ENCODE data around the gene MAP2K5.
"Not testable (repeated sequence)": the region's sequence is repeated elsewhere in the genome, so short reads cannot be mapped to it uniquely, and the experiment has no call there.

MAP2K5 gene

GRCh38 chr15:67672834-67673233 lies 130.3 kb downstream of the MAP2K5 start:
- DNase-seq (ENCODE audit: low read depth in 2 of 2) = not testable (repeated sequence)

DNA sequence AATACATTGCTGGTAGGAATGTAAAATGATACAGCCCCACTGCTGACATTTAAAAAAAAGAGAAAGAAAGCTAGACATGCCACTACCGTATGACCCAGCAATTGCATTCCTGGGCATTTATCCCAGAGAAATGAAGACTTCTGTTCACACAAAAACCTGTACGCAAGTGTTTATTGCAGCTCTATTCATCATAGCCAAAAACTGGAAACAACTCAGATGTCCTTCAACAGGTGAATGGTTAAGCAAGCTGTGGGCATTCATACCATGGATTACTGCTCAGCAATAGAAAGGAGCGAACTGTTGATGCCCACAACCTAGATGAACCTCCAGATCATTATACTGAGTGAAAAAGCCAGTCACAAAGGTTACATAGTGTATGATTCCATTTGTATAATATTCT lies 132.5 kb downstream of the MAP2K5 start:
- DNase-seq (ENCODE audit: low read depth in 2 of 2) = no peak

- no peak for DNase-seq (ENCODE audit: low read depth in 2 of 2)
Observed at GRCh38 chr15:67678089-67678488, 135.6 kb downstream of the MAP2K5 start.

- no peak for DNase-seq (ENCODE audit: low read depth in 2 of 2)
Observed at GRCh38 chr15:67678993-67679392, 136.5 kb downstream of the MAP2K5 start.

DNA sequence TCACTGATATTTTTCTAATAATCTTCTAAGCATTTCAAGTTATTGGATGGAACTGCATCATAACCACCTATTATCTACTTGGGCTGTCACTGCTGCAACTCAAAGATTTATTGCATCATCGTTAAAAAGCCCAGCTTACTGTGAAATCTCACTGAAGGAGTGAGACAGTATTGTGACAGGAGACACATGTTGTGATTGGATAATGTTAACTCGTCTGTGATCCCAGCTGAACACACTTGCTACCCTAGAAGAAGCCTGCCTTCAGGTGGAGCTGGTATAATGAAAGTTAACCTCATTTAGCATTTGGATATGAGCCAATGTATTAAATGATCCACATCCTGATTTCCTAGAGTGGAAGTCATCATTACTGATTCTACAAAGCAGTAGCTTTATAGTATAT lies 138.1 kb downstream of the MAP2K5 start:
- no peak for DNase-seq (ENCODE audit: low read depth in 2 of 2)

DNA sequence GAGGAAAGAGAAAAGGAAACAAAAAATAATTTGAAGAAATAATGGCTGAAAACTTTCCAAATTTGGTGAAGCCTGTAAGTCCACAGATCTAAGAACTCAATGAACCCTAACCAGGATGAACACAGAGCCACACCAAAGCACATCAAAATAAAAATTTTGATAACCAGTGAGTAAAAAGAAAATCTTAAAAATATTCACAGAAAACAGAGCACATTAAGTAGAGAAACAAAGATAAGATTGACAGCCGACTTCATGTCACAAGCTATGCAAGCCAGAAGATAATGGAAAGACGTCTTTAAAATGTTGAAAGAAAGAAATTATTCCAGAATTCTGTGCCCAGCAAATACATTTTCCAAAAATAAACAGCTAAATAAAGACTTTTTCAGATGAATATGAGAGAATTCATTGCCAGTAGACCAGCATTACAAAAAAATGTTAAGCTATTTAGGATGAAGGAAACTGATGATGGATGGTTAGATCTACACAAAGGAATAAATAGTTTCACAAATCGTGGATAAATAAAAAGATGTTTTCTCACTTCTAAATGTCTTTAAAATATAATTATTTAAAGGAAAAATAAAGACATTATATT lies 142.6 kb downstream of the MAP2K5 start:
- no peak for DNase-seq (ENCODE audit: low read depth in 2 of 2)

DNA sequence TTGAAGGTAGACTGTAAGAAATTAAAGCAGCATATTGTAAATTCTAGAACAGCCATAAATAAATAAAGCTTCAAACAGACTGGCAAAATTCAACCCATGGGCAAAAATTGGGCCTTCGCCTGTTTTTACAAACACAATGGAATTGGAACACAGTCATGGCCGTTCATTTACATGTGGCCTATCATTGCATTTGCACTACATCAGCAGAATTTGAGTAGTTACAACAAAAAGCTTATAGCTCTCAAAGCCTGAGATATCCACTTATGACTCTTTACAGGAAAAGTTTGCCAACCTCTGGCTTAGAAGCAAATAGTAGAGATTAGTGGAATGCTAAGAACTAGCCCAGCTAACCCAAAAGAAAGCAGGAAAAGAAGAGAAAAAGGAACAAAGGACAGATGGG lies 143.2 kb downstream of the MAP2K5 start:
- DNase-seq (ENCODE audit: low read depth in 2 of 2) = no peak

DNA sequence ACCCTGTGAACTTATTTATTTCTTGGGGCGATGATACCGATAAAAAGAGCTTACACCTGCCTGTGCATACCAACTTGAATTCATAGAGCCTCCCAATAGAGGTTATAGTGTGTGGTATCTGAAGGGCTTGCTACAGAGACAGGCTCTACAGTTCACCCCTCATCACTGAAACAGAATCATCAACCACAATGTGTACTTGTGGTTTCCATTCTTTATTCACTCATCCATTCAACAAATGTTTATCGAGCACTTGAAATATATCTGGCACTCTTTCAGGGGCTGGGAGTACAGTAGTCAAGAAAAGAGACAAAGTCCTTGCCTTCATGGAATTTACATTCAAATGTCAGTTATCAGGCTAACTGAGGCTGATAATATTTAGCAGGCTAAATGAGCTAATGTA lies 148.4 kb downstream of the MAP2K5 start:
- no peak for DNase-seq (ENCODE audit: low read depth in 2 of 2)

DNA sequence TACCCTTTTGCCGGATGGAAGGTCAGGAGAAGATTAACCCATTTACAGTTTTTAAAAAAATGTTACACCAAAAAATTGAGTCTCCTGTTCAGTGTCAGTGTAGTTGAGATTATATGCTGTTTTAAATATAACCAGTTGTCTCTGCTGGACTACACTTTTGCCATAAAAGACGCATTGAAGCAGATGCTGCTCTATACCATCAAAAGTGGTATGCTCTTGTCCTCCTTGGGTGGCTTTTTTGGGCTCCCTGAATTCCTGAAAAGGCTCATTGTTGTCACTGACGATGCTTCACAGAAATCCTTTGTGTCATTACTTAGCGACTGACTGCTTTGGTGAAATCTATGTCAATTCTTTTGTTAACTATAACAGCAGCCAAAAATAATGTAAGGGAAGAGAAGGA lies 148.9 kb downstream of the MAP2K5 start:
- no peak for DNase-seq (ENCODE audit: low read depth in 2 of 2)

DNA sequence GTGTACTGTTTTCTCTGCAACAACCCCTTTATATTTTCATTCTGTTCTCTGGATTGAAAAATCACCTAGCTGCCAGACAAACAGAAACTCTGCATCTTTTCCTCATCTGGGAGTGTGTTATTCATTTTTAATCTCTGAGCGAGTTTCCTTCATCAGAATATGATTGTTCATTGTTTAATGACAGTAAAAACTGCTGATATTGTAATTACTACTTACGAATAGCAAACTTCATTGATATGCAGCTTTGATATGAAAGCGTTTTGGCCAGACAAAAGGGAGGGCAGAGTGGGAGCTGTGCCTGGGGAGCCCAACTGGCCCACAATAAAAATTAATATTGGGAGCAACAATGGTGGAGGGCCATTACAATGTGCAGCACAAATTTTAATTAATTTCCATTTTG lies 150.1 kb downstream of the MAP2K5 start:
- no peak for DNase-seq (ENCODE audit: low read depth in 2 of 2)

- DNase-seq (ENCODE audit: low read depth in 2 of 2) = no peak
Observed at GRCh38 chr15:67696087-67696486, 153.6 kb downstream of the MAP2K5 start.

DNA sequence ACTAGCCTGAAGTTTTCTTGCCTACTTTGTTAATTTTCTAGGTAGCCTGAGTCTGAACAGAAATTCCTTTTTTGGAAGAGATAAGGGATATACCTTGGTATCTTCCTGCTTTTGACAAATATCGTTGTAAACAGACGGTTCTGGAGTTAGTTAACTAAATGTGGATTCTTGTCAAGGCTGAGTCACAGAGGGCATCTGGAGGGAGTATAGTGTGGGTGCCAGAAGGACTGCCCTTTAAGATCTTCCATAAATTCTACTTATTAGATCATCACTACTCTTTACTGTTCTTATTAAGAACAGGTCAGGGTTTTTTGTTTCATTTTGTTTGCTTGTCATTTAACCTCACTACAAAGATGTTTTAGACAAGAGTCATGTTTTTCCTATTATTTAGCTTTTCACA lies 157.5 kb downstream of the MAP2K5 start:
- DNase-seq (ENCODE audit: low read depth in 2 of 2) = no peak

GRCh38 chr15:67701669-67702068 lies 159.2 kb downstream of the MAP2K5 start:
- DNase-seq (ENCODE audit: low read depth in 2 of 2) = no peak

- no peak for DNase-seq (ENCODE audit: low read depth in 2 of 2)
Observed at GRCh38 chr15:67707520-67708283, 165.2 kb downstream of the MAP2K5 start.

GRCh38 chr15:67708500-67708899 lies 166.0 kb downstream of the MAP2K5 start:
- no peak for DNase-seq (ENCODE audit: low read depth in 2 of 2)

DNA sequence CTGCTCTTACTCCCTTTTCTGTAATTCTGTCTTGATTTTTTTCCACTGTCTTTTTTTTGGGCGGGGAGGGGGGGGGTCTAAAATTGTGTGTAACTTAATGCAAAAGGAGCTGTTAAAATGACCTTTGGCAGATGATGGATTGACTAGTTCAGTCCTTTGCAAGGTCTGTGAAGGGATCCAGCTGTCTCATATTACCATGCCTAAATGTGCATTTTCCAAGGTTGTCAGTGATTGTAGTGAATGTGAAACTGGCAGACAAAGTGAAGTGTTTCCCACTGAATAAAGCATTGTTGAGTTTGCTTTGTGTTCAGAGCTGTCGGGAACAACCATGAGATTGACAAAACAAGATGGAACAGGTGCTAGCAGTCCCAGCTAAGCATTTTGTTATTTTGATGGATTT lies 172.7 kb downstream of the MAP2K5 start:
- DNase-seq (ENCODE audit: low read depth in 2 of 2) = no peak

DNA sequence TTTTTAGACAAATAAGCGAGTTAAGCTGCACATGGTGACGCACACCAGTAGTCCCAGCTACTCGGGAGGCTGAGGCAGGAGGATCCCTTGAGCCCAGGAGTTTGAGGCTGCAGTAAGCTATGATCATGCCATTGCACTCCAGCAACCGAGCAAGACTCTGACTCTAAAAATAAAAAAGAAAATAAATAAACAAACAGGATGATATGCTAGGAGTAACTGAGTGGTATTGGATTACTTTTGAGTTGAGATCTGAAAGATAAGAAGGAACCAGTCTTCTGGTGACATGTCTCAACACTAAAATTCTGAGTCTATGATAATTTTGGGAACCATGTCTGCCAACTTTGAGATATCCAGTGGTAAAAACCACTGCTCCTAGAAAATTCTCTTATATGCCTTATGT lies 173.7 kb downstream of the MAP2K5 start:
- DNase-seq (ENCODE audit: low read depth in 2 of 2) = no peak

- no peak for DNase-seq (ENCODE audit: low read depth in 2 of 2)
Observed at GRCh38 chr15:67717776-67718175, 175.3 kb downstream of the MAP2K5 start.

- DNase-seq (ENCODE audit: low read depth in 2 of 2) = no peak
Observed at GRCh38 chr15:67719330-67719959, 176.9 kb downstream of the MAP2K5 start.

DNA sequence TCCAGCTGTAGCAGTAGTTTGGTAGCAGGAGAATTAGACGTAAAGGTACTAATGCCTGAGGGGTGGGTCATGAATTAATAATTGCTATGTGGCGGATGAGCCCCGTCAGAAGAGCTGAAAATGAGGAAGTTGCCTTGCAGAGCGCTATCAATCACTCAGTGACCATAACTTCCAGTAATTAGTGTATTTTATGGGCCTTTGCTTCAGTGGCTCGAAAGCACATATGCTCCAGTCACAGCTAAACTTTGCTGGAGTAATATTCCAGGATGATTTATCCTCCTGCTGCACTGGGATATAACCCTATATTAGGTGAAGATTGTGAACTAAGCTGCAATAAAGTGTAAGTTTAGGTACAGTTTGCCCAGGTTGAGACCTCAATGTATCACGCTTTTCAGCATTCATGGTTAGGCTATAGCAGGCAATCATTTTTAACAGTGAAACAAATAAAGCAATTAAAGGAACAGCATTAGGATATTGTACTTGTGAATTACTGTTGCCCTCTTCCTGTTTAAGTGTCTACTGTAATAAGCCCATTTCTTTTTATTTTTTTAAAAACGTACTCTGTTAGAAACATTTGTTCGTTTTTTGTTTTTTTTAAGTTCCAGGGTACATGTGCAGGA lies 178.2 kb downstream of the MAP2K5 start:
- no peak for DNase-seq (ENCODE audit: low read depth in 2 of 2)

DNA sequence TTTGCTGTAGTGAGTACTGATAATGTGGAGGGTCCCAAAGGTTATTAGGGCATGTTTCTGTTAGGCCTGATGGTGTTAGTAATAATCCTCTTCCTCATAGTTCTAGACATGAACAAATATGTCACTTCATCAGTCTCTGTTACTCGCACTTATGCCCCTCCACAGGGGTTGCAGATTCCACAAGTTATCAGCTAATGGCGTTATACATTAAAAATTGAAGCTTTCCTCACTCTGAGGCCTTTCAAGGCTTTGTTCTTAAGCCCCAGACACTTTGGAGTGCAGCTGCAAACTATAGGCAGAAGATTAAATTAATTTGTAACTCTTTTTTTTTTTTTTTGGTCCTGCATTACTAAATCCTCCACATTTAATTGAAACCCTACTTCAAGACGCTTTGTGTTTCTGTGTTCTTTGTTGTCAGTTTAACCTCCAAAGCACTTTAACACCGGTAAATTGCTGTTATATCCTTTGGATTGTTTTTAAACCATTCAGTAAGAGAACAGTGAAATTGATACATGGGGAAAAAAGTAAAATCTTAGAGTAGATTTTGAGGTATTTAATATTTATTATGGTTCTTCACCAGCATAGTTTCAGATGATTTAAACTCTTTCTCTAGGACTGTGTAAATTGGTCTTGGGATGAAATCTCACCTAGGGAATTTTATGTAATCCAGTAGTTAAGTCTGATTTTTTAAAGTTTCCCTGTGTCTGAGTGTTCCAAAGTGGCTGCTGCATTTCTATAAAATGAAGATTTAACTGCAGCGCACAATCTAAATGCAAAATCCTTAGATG lies 179.7 kb downstream of the MAP2K5 start:
- DNase-seq (ENCODE audit: low read depth in 2 of 2) = no peak

Measured in stimulated activated CD8-positive, alpha-beta memory T cell treated with anti-CD3 and anti-CD28 coated beads, Interleukin-15, amount 100 ng/mL, for 48 hours (primary cell).